IMR-90 (cell line): ENCODE data around the gene SOX8. TPM values are rescaled to one million over a fixed set of nuclear protein-coding genes. Genes with fewer than 3 reads are reported as not detected.

Experiments used
- ATAC-seq: fragments of 200-7000 bp; cut with Tn5 transposase; 2 replicates; pipeline ENCODE4 v1.9.1; 2020; ENCODE audit warnings: low read depth, mild to moderate bottlenecking, moderate library complexity
- BruUV-seq: library from RNA; stranded (reverse); fragments of 400-500 nt; replicated peaks from 2 replicates; lab custom pipeline; 2021; lab: Mats Ljungman, UMichigan
- CTCF ChIA-PET: fragments of 300-600 bp; formaldehyde crosslinking; extraction: SDS; loops from one replicate; lab custom pipeline; 2021; ENCODE audit warnings: antibody characterized with exemption; lab: Yijun Ruan, JAX
- POLR2A ChIA-PET: fragments of 300-600 bp; sonication (Branson Sonifier 250); formaldehyde crosslinking; loops from one replicate; lab custom pipeline; 2022; ENCODE audit warnings: antibody characterized with exemption; ENCODE audit not compliant: unreplicated experiment; lab: Charles Lee
- DNase-seq: peaks from one replicate; pipeline ENCODE4 v3.0.0; 2013
- H2AFZ ChIP-seq: replicated peaks from 2 replicates; pipeline ENCODE3; 2013; ENCODE audit warnings: low read length, mild to moderate bottlenecking; ENCODE audit not compliant: poor library complexity
- H2AK5ac ChIP-seq: 2 replicates; pipeline ENCODE4 v1.6.1; 2013; ENCODE audit warnings: low read depth, low read length, inconsistent platforms
- H2AK9ac ChIP-seq: replicated peaks from 2 replicates; pipeline ENCODE3; 2013; ENCODE audit warnings: mild to moderate bottlenecking, low read depth, low read length, moderate library complexity; ENCODE audit not compliant: poor library complexity
- H2BK120ac ChIP-seq: 2 replicates; pipeline ENCODE4 v1.6.1; 2013; ENCODE audit warnings: low read depth, low read length, inconsistent platforms
- H2BK15ac ChIP-seq: 3 replicates; pipeline ENCODE4 v1.6.1; 2013; ENCODE audit warnings: low read depth, low read length, inconsistent platforms
- H2BK20ac ChIP-seq: 2 replicates; pipeline ENCODE4 v1.6.1; 2013; ENCODE audit warnings: low read depth, mild to moderate bottlenecking, inconsistent platforms, low read length, moderate library complexity
- H2BK5ac ChIP-seq: 2 replicates; pipeline ENCODE4 v1.6.1; 2013; ENCODE audit warnings: mild to moderate bottlenecking, low read depth, low read length, inconsistent platforms; ENCODE audit not compliant: poor library complexity, severe bottlenecking
- H3K14ac ChIP-seq: replicated peaks from 2 replicates; pipeline ENCODE4 v1.6.1; 2013; ENCODE audit warnings: low read depth, low read length, inconsistent platforms
- H3K18ac ChIP-seq: 2 replicates; pipeline ENCODE4 v1.6.1; 2013; ENCODE audit warnings: low read depth, low read length, control low read depth
- H3K23ac ChIP-seq: 2 replicates; pipeline ENCODE4 v1.6.1; 2013; ENCODE audit warnings: low read depth, low read length, inconsistent platforms
- H3K27ac ChIP-seq: 2 replicates; pipeline ENCODE4 v1.5.1; 2013; ENCODE audit warnings: mild to moderate bottlenecking, control low read depth, low read length; ENCODE audit not compliant: insufficient read depth
- H3K27me3 ChIP-seq: 2 replicates; pipeline ENCODE4 v1.6.1; 2013; ENCODE audit warnings: low read length; ENCODE audit not compliant: control insufficient read depth, insufficient read depth
- H3K36me3 ChIP-seq: 2 replicates; pipeline ENCODE4 v1.6.1; 2013; ENCODE audit warnings: low read length, mixed read lengths; ENCODE audit not compliant: control insufficient read depth, insufficient read depth
- H3K4ac ChIP-seq: 2 replicates; pipeline ENCODE4 v1.6.1; 2013; ENCODE audit warnings: low read depth, low read length, inconsistent platforms
- H3K4me1 ChIP-seq: 2 replicates; pipeline ENCODE4 v1.6.1; 2013; ENCODE audit warnings: low read length, mixed read lengths; ENCODE audit not compliant: control insufficient read depth, insufficient read depth
- H3K4me2 ChIP-seq: 2 replicates; pipeline ENCODE4 v1.6.1; 2013; ENCODE audit warnings: low read depth, mild to moderate bottlenecking, control low read depth, low read length, moderate library complexity
- H3K4me3 ChIP-seq: 2 replicates; pipeline ENCODE4 v1.5.1; 2013; ENCODE audit warnings: low read depth, mild to moderate bottlenecking, control low read depth, low read length, moderate library complexity; ENCODE audit not compliant: insufficient read depth
- H3K56ac ChIP-seq: 2 replicates; pipeline ENCODE4 v1.6.1; 2013; ENCODE audit warnings: low read length, inconsistent platforms; ENCODE audit not compliant: insufficient read depth; ENCODE audit errors: extremely low read depth
- H3K79me1 ChIP-seq, 2 experiments: 2 replicates each; pipeline ENCODE4 v1.6.1; 2013; ENCODE audit warnings: low read length in 2 of 2, inconsistent platforms in 1 of 2, low read depth in 1 of 2
- H3K9ac ChIP-seq: 2 replicates; pipeline ENCODE4 v1.6.1; 2013; ENCODE audit warnings: low read depth, low read length, control low read depth
- H3K9me1 ChIP-seq: 2 replicates; pipeline ENCODE4 v1.6.1; 2013; ENCODE audit warnings: low read length, inconsistent platforms; ENCODE audit not compliant: insufficient read depth
- H3K9me3 ChIP-seq: 2 replicates; pipeline ENCODE4 v1.6.1; 2013; ENCODE audit warnings: low read length; ENCODE audit not compliant: control insufficient read depth, insufficient read depth
- H4K20me1 ChIP-seq: 2 replicates; pipeline ENCODE4 v1.6.1; 2013; ENCODE audit warnings: low read length, inconsistent platforms; ENCODE audit not compliant: insufficient read depth
- H4K5ac ChIP-seq: 2 replicates; pipeline ENCODE4 v1.6.1; 2013; ENCODE audit warnings: mild to moderate bottlenecking, low read depth, low read length, control low read depth
- H4K8ac ChIP-seq, 2 experiments: 2 replicates each; pipeline ENCODE4 v1.6.1; 2013; ENCODE audit warnings: low read depth in 2 of 2, low read length in 2 of 2, control low read depth in 1 of 2, inconsistent platforms in 1 of 2
- H4K91ac ChIP-seq: 2 replicates; pipeline ENCODE4 v1.6.1; 2013; ENCODE audit warnings: low read depth, low read length, inconsistent platforms; ENCODE audit not compliant: insufficient read depth
- BHLHE40 ChIP-seq: fragments of 150-350 bp; IDR thresholded peaks from 2 replicates; pipeline ENCODE4 v1.6.1; 2016; ENCODE audit warnings: mild to moderate bottlenecking, low read depth, low read length
- CEBPB ChIP-seq: IDR thresholded peaks from 2 replicates; pipeline ENCODE4 v1.6.1; 2012; ENCODE audit warnings: low read depth, low read length, improper control_type of control experiment
- CHD1 ChIP-seq: IDR thresholded peaks from 2 replicates; pipeline ENCODE4 v1.6.1; 2012; ENCODE audit warnings: low read depth, low read length, improper control_type of control experiment
- CTCF ChIP-seq: conservative IDR thresholded peaks from 2 replicates; pipeline ENCODE4 v1.5.1; 2012; ENCODE audit warnings: mild to moderate bottlenecking, low read depth, low read length, improper control_type of control experiment
- ELK1 ChIP-seq: fragments of 150-350 bp; IDR thresholded peaks from 2 replicates; pipeline ENCODE4 v1.6.1; 2016; ENCODE audit warnings: low read depth, mild to moderate bottlenecking, low read length, moderate library complexity, borderline replicate concordance
- MAFK ChIP-seq: IDR thresholded peaks from 2 replicates; pipeline ENCODE4 v1.6.1; 2012; ENCODE audit warnings: low read depth, low read length, improper control_type of control experiment
- NFE2L2 ChIP-seq: fragments of 150-350 bp; IDR thresholded peaks from 2 replicates; pipeline ENCODE4 v1.6.1; 2016; ENCODE audit warnings: low read depth, mild to moderate bottlenecking, low read length
- RAD21 ChIP-seq: IDR thresholded peaks from 2 replicates; pipeline ENCODE4 v1.6.1; 2012; ENCODE audit warnings: low read length, improper control_type of control experiment
- SMC3 ChIP-seq: fragments of 150-350 bp; IDR thresholded peaks from 2 replicates; pipeline ENCODE4 v1.6.1; 2016; ENCODE audit warnings: low read depth, mild to moderate bottlenecking, antibody characterized with exemption, low read length, moderate library complexity
- USF2 ChIP-seq: fragments of 150-350 bp; IDR thresholded peaks from 2 replicates; pipeline ENCODE4 v1.6.1; 2017; ENCODE audit warnings: mild to moderate bottlenecking, antibody characterized with exemption, low read length, low read depth
- WGBS, 2 experiments: methylation state at CpG; one replicate each; pipeline versions ENCODE4 v1.1.5 to v1.1.7; 2013; ENCODE audit warnings: missing lambda C conversion rate in 2 of 2; ENCODE audit not compliant: insufficient read length in 1 of 2; ENCODE audit errors: extremely low coverage in 2 of 2; 5-methylcytosine and 5-hydroxymethylcytosine counted together
- dilution Hi-C: fragments of 300-500 bp; cut with HindIII; formaldehyde crosslinking; loops from one replicate; pipeline ENCODE4 v1.14.3; 2018; ENCODE audit warnings: low sequenced_read_pairs; ENCODE audit not compliant: unreplicated experiment
- in situ Hi-C: fragments of 300-500 bp; cut with MboI; formaldehyde crosslinking; loops from 3 replicates; pipeline ENCODE4 v1.14.3; 2019; ENCODE audit warnings: low sequenced_read_pairs, inconsistent platforms, mixed read lengths
- intact Hi-C: fragments of 100-400 bp; cut with micrococcal nuclease; formaldehyde crosslinking; loops from 2 replicates; pipeline ENCODE4 v1.10.0; 2022
- polyA plus RNA-seq, 3 experiments: library from polyadenylated mRNA; depleted of rRNA; stranded (reverse); fragments of >200 nt; gene quantifications; 2 replicates each; pipeline ENCODE4 v1.2.3, GENCODE V29; 2012; ENCODE audit warnings: low replicate concordance in 1 of 3
- total RNA-seq: library from RNA; depleted of rRNA; stranded (reverse); fragments of >200 nt; gene quantifications from 2 replicates; pipeline ENCODE4 v1.2.3, GENCODE V29; 2012

Gene SOX8
- total and polyA plus RNA-seq, 2 of the 4 experiments (the other 2 are of a cell fraction): under 0.01 to 0.26 TPM

GRCh38 chr16:997440-998051, 16.0 kb downstream of the SOX8 start:
- in situ Hi-C loops: no loop called here
- TF ChIP-seq MAFK: no peak
- TF ChIP-seq CEBPB: no peak
- no peak for TF ChIP-seq CTCF
- TF ChIP-seq RAD21: no peak
- TF ChIP-seq NFE2L2: no peak
- no peak for TF ChIP-seq SMC3
- TF ChIP-seq CHD1: no peak
- TF ChIP-seq ELK1: no peak
- TF ChIP-seq USF2: no peak
- TF ChIP-seq BHLHE40: no peak
- no peak overlapping the region for H2AK9ac ChIP-seq

More at GRCh38 chr16:997440-998051, 16.0 kb downstream of the SOX8 start:
- H3K79me1 ChIP-seq: no peaks in the 10 kb centered on the region
- H2BK20ac ChIP-seq: no peak overlapping the region
- no peak overlapping the region for H2AK5ac ChIP-seq
- 0 out of 2 replicates have a peak, but pooled peaks cover under 1% of the 10 kb centered on the region for H3K4me1 ChIP-seq
- intact Hi-C loops (no loop called here), dilution Hi-C loops (no loop called here)
- H3K4ac ChIP-seq: no peak overlapping the region
- no peak overlapping the region for H3K23ac ChIP-seq
- H3K27ac ChIP-seq: no peak overlapping the region
- ATAC-seq (peak; percentile 81), DNase-seq (peak; percentile 41)
- H4K20me1 ChIP-seq: no peaks in the 10 kb centered on the region
- no peaks in the 10 kb centered on the region for H3K9me1 ChIP-seq
- no peak overlapping the region for H2BK5ac ChIP-seq
- H3K4me2 ChIP-seq: peak overlapping the region; percentile 33
- POLR2A ChIA-PET: no interaction called here
- H3K27me3 ChIP-seq: peaks cover 51% of the 10 kb centered on the region
- no peak overlapping the region for H4K5ac ChIP-seq
- no TSS peak for BruUV-seq
- H2BK120ac ChIP-seq: no peak overlapping the region
- no peak overlapping the region for H3K56ac ChIP-seq
- H3K14ac ChIP-seq: no peak overlapping the region
- 55% methylated on average over 11 of the region's 39 CpGs; no CpG with 5 or more reads in 1 of the 2 experiments for WGBS, 2 experiments
- peak overlapping the region; percentile 76 for H2AFZ ChIP-seq
- no peak overlapping the region for H4K91ac ChIP-seq
- CTCF ChIA-PET: no interaction called here
- H3K4me3 ChIP-seq: no peak overlapping the region
- no peak overlapping the region for H4K8ac ChIP-seq
- H2BK15ac ChIP-seq: no peak overlapping the region
- no peaks in the 10 kb centered on the region for H3K36me3 ChIP-seq
- H3K18ac ChIP-seq: no peak overlapping the region
- H3K9me3 ChIP-seq: peaks cover 32% of the 10 kb centered on the region
- no peak overlapping the region for H3K9ac ChIP-seq
